HG02884 (cell line): Measurements from ENCODE around the gene CSRNP3.

Source experiments
- ATAC-seq: cut with Tn5 transposase; IDR thresholded peaks from one replicate; pipeline ENCODE4 v1.9.1; 2021; ENCODE audit warnings: mild to moderate bottlenecking, moderate library complexity; ENCODE audit not compliant: unreplicated experiment

Gene CSRNP3

GRCh38 chr2:165467921-165468320, 1.6 kb upstream of the CSRNP3 start:
- no peak for ATAC-seq

GRCh38 chr2:165470361-165470760, 863 bp downstream of the CSRNP3 start:
- ATAC-seq: no peak

- ATAC-seq: no peak
Observed at GRCh38 chr2:165471349-165471950, 2.0 kb downstream of the CSRNP3 start.

- ATAC-seq: no peak
Observed at GRCh38 chr2:165472922-165473321, 3.4 kb downstream of the CSRNP3 start.

GRCh38 chr2:165474619-165475276, 5.2 kb downstream of the CSRNP3 start:
- no peak for ATAC-seq

GRCh38 chr2:165475277-165476004, 5.9 kb downstream of the CSRNP3 start:
- no peak for ATAC-seq

- ATAC-seq: no peak
Observed at GRCh38 chr2:165479856-165480255, 10.4 kb downstream of the CSRNP3 start.

GRCh38 chr2:165494573-165494972, 25.1 kb downstream of the CSRNP3 start:
- ATAC-seq: no peak

- ATAC-seq: no peak
Observed at GRCh38 chr2:165497659-165498317, 28.3 kb downstream of the CSRNP3 start.

GRCh38 chr2:165499131-165499530, 29.6 kb downstream of the CSRNP3 start:
- ATAC-seq: no peak

- no peak for ATAC-seq
Observed at GRCh38 chr2:165500001-165500400, 30.5 kb downstream of the CSRNP3 start.

- ATAC-seq: no peak
Observed at GRCh38 chr2:165500816-165501215, 31.3 kb downstream of the CSRNP3 start.

- ATAC-seq: no peak
Observed at GRCh38 chr2:165505514-165505913, 36.0 kb downstream of the CSRNP3 start.

- no peak for ATAC-seq
Observed at GRCh38 chr2:165508927-165509326, 39.4 kb downstream of the CSRNP3 start.

GRCh38 chr2:165513479-165513878, 44.0 kb downstream of the CSRNP3 start:
- no peak for ATAC-seq

- no peak for ATAC-seq
Observed at GRCh38 chr2:165518611-165519010, 49.1 kb downstream of the CSRNP3 start.

GRCh38 chr2:165522719-165523118, 53.2 kb downstream of the CSRNP3 start:
- ATAC-seq: no peak

GRCh38 chr2:165524720-165525119, 55.2 kb downstream of the CSRNP3 start:
- no peak for ATAC-seq

GRCh38 chr2:165528691-165529090, 59.2 kb downstream of the CSRNP3 start:
- ATAC-seq: no peak

GRCh38 chr2:165529130-165529529, 59.6 kb downstream of the CSRNP3 start:
- ATAC-seq: no peak

- ATAC-seq: no peak
Observed at GRCh38 chr2:165533331-165533730, 63.8 kb downstream of the CSRNP3 start.

- ATAC-seq: no peak
Observed at GRCh38 chr2:165535471-165535870, 66.0 kb downstream of the CSRNP3 start.
